NCI-H82 treated with DMSO at 0.1 percent for 48 hours (cell line): ENCODE measurements around the gene ANO7.

Experiments used
- DNase-seq: peaks from one replicate; lab custom pipeline; 2025; ENCODE audit not compliant: unreplicated experiment; lab: John Stamatoyannopoulos, UW

ANO7 gene

GRCh38 chr2:241188361-241189092 is at the start of gene ANO7:
Gene ANO7, plus strand, starts transcription at chr2:241188677. Its CDS starts 1,387 bp downstream, at chr2:241190064.
- no peak for DNase-seq

GRCh38 chr2:241139531-241140444 is 48.7 kb upstream of the ANO7 start:
- no peak for DNase-seq

GRCh38 chr2:241140445-241140840 is 48.0 kb upstream of the ANO7 start:
- no peak for DNase-seq

GRCh38 chr2:241141214-241141770 is 47.2 kb upstream of the ANO7 start:
- no peak for DNase-seq

- DNase-seq = no peak
These were observed 46.4 kb upstream of the ANO7 start for GRCh38 chr2:241142063-241142462.

GRCh38 chr2:241142593-241142992 is 45.9 kb upstream of the ANO7 start:
- no peak for DNase-seq

- no peak for DNase-seq
These were observed 42.2 kb upstream of the ANO7 start for GRCh38 chr2:241146286-241146685.

GRCh38 chr2:241147336-241147735 is 41.1 kb upstream of the ANO7 start:
- no peak for DNase-seq

- DNase-seq = no peak
These were observed 40.2 kb upstream of the ANO7 start for GRCh38 chr2:241148239-241148638.

GRCh38 chr2:241148891-241149674 is 39.4 kb upstream of the ANO7 start, which contains the start of gene PASK:
Gene PASK, minus strand, starts transcription at chr2:241149472. Its CDS starts 6,440 bp downstream, at chr2:241143032.
- peak; percentile 89 for DNase-seq

GRCh38 chr2:241149675-241149924 is 38.9 kb upstream of the ANO7 start:
- DNase-seq = no peak

GRCh38 chr2:241149925-241150659 is 38.4 kb upstream of the ANO7 start, which contains the start of gene PPP1R7:
Gene PPP1R7, plus strand, starts transcription at chr2:241150467. Its CDS starts 29 bp downstream, at chr2:241150496.
- DNase-seq = peak; percentile 87

GRCh38 chr2:241150660-241151530 is 37.6 kb upstream of the ANO7 start:
- DNase-seq = no peak

- no peak for DNase-seq
These were observed 36.4 kb upstream of the ANO7 start for GRCh38 chr2:241151934-241152660.

- no peak for DNase-seq
These were observed 34.9 kb upstream of the ANO7 start for GRCh38 chr2:241153616-241154015.

GRCh38 chr2:241154915-241155314 is 33.6 kb upstream of the ANO7 start:
- DNase-seq = no peak

GRCh38 chr2:241155936-241156335 is 32.5 kb upstream of the ANO7 start:
- DNase-seq = no peak

GRCh38 chr2:241156971-241157441 is 31.5 kb upstream of the ANO7 start:
- no peak for DNase-seq
